ENCODE results near the gene MIS18A.

Gene MIS18A

DNA sequence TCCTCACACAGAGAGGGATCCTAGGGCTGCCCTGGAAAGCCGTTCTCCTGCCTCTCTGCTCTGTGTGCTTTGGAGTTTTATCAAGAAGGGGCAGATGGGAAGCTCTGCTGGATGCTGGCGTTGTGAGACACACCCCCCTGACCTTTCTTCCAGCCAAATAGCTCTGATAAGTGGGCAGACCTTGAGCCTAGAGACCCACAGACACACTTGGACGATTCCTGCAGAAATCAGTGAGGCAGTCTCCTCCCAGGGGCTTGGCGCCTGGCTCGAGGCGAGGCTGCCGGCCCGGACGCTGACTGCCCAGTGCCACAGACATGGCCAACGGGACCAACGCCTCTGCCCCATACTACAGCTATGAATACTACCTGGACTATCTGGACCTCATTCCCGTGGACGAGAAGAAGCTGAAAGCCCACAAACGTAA, 19.8 kb upstream of the MIS18A start, which contains the start of gene MRAP:
Gene MRAP, plus strand, starts transcription at position 198 of the 424 bp plus-strand sequence. Its CDS starts 117 bp downstream, at position 315.
- H3K9me3 ChIP-seq, result no peaks in the 10 kb centered on the region
- H3K36me3 ChIP-seq, result no peaks in the 10 kb centered on the region
- H3K27me3 ChIP-seq, result no peaks in the 10 kb centered on the region
- H3K4me3 ChIP-seq (ENCODE audit: low read depth in 1 of 2, low read length in 1 of 2), result no peak within 1 kb of the TSS
- no peak within 1 kb of the TSS for H3K27ac ChIP-seq
- no peaks in the 10 kb centered on the region for H3K4me1 ChIP-seq (ENCODE audit: control insufficient read depth in 1 of 2, insufficient read depth in 1 of 2, low read depth in 1 of 2, low read length in 1 of 2)
- TF ChIP-seq, protein P1, sequence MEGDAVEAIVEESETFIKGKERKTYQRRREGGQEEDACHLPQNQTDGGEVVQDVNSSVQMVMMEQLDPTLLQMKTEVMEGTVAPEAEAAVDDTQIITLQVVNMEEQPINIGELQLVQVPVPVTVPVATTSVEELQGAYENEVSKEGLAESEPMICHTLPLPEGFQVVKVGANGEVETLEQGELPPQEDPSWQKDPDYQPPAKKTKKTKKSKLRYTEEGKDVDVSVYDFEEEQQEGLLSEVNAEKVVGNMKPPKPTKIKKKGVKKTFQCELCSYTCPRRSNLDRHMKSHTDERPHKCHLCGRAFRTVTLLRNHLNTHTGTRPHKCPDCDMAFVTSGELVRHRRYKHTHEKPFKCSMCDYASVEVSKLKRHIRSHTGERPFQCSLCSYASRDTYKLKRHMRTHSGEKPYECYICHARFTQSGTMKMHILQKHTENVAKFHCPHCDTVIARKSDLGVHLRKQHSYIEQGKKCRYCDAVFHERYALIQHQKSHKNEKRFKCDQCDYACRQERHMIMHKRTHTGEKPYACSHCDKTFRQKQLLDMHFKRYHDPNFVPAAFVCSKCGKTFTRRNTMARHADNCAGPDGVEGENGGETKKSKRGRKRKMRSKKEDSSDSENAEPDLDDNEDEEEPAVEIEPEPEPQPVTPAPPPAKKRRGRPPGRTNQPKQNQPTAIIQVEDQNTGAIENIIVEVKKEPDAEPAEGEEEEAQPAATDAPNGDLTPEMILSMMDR (IDR thresholded peaks at IDR 0.05), result no peak

DNA sequence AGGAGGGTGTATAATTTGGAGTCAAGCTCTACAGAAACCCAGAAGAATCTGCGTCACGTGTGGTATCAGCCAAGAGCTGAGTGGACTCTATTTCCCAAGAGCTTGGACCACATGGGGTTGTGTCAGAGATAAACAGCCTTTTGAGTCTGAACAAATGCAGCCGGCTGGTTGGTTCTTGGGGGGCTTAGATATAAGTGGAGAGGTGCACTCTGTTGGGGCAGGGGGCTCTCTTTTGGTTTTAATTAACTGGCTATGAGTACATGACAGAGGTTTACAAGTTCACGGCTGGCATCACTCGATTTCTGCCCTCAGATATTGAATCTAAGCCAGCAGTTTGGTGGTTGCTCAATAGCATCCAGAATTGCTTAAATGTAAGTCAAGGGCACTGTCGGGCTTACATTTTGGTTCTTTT, 19.3 kb upstream of the MIS18A start:
- Histone ChIP-seq H3K36me3 (no peaks in the 10 kb centered on the region), H3K9me3 (no peaks in the 10 kb centered on the region), H3K27ac (no peak overlapping the region), H3K4me1 (ENCODE audit: control insufficient read depth in 1 of 2, insufficient read depth in 1 of 2, low read depth in 1 of 2, low read length in 1 of 2) (no peaks in the 10 kb centered on the region), H3K4me3 (ENCODE audit: low read depth in 1 of 2, low read length in 1 of 2) (no peak overlapping the region), H3K27me3 (no peaks in the 10 kb centered on the region)
- TF ChIP-seq, protein P1 (IDR thresholded peaks at IDR 0.05), result no peak

DNA sequence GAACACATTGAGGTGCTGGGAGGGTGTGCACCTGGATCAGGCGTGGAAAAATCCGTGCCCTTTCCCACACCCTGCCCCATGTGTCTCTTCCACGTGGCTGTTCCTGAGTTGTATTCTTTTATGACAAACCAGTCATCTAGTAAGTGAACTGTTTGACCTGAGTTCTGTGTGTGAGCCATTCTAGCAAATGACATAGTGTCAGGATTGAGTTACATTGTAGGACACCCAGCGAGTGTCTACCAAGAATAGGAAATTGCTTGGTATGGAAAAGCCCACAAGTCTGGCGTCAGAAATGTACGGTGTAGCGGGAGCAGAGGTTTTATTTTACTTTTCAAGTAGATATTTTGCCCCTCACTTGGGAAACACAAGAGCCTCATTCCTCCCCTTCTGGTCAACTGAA, 18.6 kb upstream of the MIS18A start:
- TF ChIP-seq, protein P1 (IDR thresholded peaks at IDR 0.05), result no peak
- H3K27me3 ChIP-seq, result no peaks in the 10 kb centered on the region
- no peaks in the 10 kb centered on the region for H3K4me1 ChIP-seq (ENCODE audit: control insufficient read depth in 1 of 2, insufficient read depth in 1 of 2, low read depth in 1 of 2, low read length in 1 of 2)

DNA sequence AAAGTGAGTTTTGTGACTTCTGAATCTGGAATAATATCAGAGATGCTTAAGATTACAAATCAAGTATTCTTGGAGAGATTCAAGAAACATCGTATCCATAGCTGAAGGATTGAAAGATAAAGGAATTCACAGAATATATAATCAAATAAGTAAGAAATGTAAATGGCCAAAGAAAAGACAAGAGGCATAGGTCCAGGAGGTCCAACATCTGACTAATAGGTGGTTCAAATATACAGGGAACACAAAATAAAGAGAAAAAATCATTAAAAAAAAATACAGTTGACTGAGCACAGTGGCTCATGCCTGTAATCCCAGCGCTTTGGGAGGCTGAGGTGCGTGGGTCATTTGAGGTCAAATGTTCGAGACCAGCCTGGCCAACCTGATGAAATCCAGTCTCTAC, 6.6 kb upstream of the MIS18A start:
- Histone ChIP-seq H3K27me3 (no peaks in the 10 kb centered on the region), H3K36me3 (no peaks in the 10 kb centered on the region), H3K9me3 (peaks cover 8% of the 10 kb centered on the region), H3K4me1 (ENCODE audit: control insufficient read depth in 1 of 2, insufficient read depth in 1 of 2, low read depth in 1 of 2, low read length in 1 of 2) (no peaks in the 10 kb centered on the region), H3K27ac (no peak overlapping the region), H3K4me3 (ENCODE audit: low read depth in 1 of 2, low read length in 1 of 2) (no peak overlapping the region)
- TF ChIP-seq, protein P1 (IDR thresholded peaks at IDR 0.05), result no peak

More for the DNA sequence above, 18.6 kb upstream of the MIS18A start:
- Histone ChIP-seq H3K9me3 (no peaks in the 10 kb centered on the region), H3K4me3 (ENCODE audit: low read depth in 1 of 2, low read length in 1 of 2) (no peak overlapping the region), H3K27ac (no peak overlapping the region), H3K36me3 (no peaks in the 10 kb centered on the region)

DNA sequence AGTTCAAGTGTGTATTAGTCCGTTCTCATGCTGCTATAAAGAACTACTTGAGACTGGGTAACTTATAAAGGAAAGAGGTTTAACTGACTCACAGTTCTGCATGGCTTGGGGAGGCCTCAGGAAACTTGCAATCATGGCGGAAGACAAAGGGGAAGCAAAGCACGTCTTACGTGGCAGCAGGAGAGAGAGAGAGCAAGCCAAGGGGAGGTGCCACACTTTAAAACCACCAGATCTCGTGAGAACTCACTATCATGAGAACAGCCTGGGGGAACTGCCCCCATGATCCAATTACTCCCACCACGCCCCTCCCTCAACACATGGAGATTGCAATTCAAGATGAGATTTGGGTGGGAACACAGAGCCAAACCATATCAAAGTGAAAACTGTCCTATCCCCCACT, 4.1 kb upstream of the MIS18A start:
- Histone ChIP-seq H3K9me3 (peaks cover 8% of the 10 kb centered on the region), H3K4me3 (ENCODE audit: low read depth in 1 of 2, low read length in 1 of 2) (no peak overlapping the region), H3K27me3 (no peaks in the 10 kb centered on the region), H3K36me3 (no peaks in the 10 kb centered on the region), H3K27ac (no peak overlapping the region), H3K4me1 (ENCODE audit: control insufficient read depth in 1 of 2, insufficient read depth in 1 of 2, low read depth in 1 of 2, low read length in 1 of 2) (peaks cover 13 to 14% of the 10 kb centered on the region in 2 experiments)
- TF ChIP-seq, protein P1 (IDR thresholded peaks at IDR 0.05), result no peak

DNA sequence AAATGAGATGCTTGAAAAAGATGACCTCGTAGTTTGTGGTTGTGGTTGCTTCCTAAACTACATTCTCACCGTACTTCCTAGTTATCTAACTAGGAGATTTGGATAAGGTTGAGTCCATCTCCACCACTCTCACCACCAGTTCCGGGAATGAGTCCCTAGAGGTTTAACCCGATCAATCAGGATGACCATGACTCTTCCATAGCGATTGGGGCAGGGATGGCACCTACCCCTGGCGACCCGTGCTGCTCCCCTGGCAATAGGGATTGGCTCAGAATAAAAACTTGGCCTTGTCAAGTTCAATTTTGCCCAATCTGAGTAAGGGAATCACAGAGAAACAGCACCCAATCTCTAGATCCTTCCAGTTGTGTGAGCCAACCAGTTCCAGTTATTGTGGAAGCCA, 2.7 kb upstream of the MIS18A start:
- Histone ChIP-seq H3K36me3 (no peaks in the 10 kb centered on the region), H3K27ac (no peak overlapping the region), H3K9me3 (peaks cover 8% of the 10 kb centered on the region), H3K4me3 (ENCODE audit: low read depth in 1 of 2, low read length in 1 of 2) (no peak overlapping the region), H3K27me3 (no peaks in the 10 kb centered on the region), H3K4me1 (ENCODE audit: control insufficient read depth in 1 of 2, insufficient read depth in 1 of 2, low read depth in 1 of 2, low read length in 1 of 2) (peaks cover 14 to 16% of the 10 kb centered on the region in 2 experiments)
- TF ChIP-seq, protein P1 (IDR thresholded peaks at IDR 0.05), result no peak

Data from neutrophil (primary cell).